OCI-LY7 (cell line): ENCODE measurements around the gene OSBPL1A. TPM values are rescaled to one million over a fixed set of nuclear protein-coding genes. Genes with fewer than 3 reads are reported as not detected.

Experiments used
- BruUV-seq: library from RNA; stranded (reverse); fragments of 400-500 nt; replicated peaks from 2 replicates; lab custom pipeline; 2021; lab: Mats Ljungman, UMichigan
- CTCF ChIA-PET: fragments of 300-600 bp; sonication (Branson Sonifier 250); formaldehyde crosslinking; loops from one replicate; lab custom pipeline; 2022; ENCODE audit warnings: antibody characterized with exemption; ENCODE audit not compliant: unreplicated experiment; lab: Charles Lee
- POLR2A ChIA-PET: fragments of 300-600 bp; sonication (Branson Sonifier 250); formaldehyde crosslinking; loops from one replicate; lab custom pipeline; 2022; ENCODE audit warnings: antibody characterized with exemption; lab: Charles Lee
- DNase-seq: peaks from one replicate; pipeline ENCODE4 v3.0.0-alpha.2; 2015; ENCODE audit warnings: low spot score
- H2AFZ ChIP-seq: fragments of 200-600 bp; sonication (generic), shearing (Covaris generic); 2 replicates; pipeline ENCODE4 v1.6.1; 2014; ENCODE audit warnings: mild to moderate bottlenecking, antibody characterized with exemption, low read length, moderate library complexity
- H3K27ac ChIP-seq: fragments of 200-600 bp; sonication (generic); 2 replicates; pipeline ENCODE4 v1.5.1; 2014; ENCODE audit warnings: mixed run types, low read depth, mild to moderate bottlenecking, moderate library complexity, low read length, inconsistent platforms; ENCODE audit not compliant: poor library complexity, severe bottlenecking
- H3K36me3 ChIP-seq: fragments of 200-600 bp; sonication (generic); 2 replicates; pipeline ENCODE4 v1.6.1; 2014; ENCODE audit warnings: mild to moderate bottlenecking, antibody characterized with exemption, low read length, moderate library complexity, mixed read lengths; ENCODE audit not compliant: insufficient read depth
- H3K4me1 ChIP-seq: fragments of 200-600 bp; sonication (generic); 2 replicates; pipeline ENCODE4 v1.5.1; 2014; ENCODE audit warnings: mild to moderate bottlenecking, low read length; ENCODE audit not compliant: insufficient read depth, poor library complexity, severe bottlenecking
- H3K4me2 ChIP-seq: fragments of 200-600 bp; sonication (generic); 2 replicates; pipeline ENCODE4 v1.6.1; 2014; ENCODE audit warnings: mild to moderate bottlenecking, low read length
- H3K4me3 ChIP-seq: fragments of 200-600 bp; sonication (generic); 2 replicates; pipeline ENCODE4 v1.5.1; 2014; ENCODE audit warnings: mild to moderate bottlenecking, low read depth, low read length; ENCODE audit not compliant: poor library complexity, severe bottlenecking
- H3K79me2 ChIP-seq: fragments of 200-600 bp; sonication (generic); 2 replicates; pipeline ENCODE4 v1.6.1; 2016; ENCODE audit warnings: low read depth, mild to moderate bottlenecking, low read length, moderate library complexity, mixed read lengths; ENCODE audit not compliant: insufficient read depth
- H3K9me2 ChIP-seq: fragments of 200-600 bp; sonication (generic); 2 replicates; pipeline ENCODE4 v1.6.1; 2016; ENCODE audit warnings: mild to moderate bottlenecking, low read length, mixed read lengths; ENCODE audit not compliant: insufficient read depth
- H3K9me3 ChIP-seq: fragments of 200-600 bp; sonication (generic); 2 replicates; pipeline ENCODE4 v1.6.1; 2014; ENCODE audit warnings: mild to moderate bottlenecking, mixed run types, low read length, mixed read lengths
- H4K20me1 ChIP-seq: fragments of 200-600 bp; sonication (generic); 2 replicates; pipeline ENCODE4 v1.6.1; 2014; ENCODE audit warnings: mild to moderate bottlenecking, antibody characterized with exemption, low read length, moderate library complexity, mixed read lengths; ENCODE audit not compliant: insufficient read depth
- CTCF ChIP-seq: fragments of 200-600 bp; sonication (generic); conservative IDR thresholded peaks from 2 replicates; pipeline ENCODE4 v1.5.1; 2014; ENCODE audit warnings: mild to moderate bottlenecking, antibody characterized with exemption, low read length, moderate library complexity, mixed read lengths
- EZH2phosphoT487 ChIP-seq: fragments of 200-600 bp; sonication (generic); IDR thresholded peaks from 2 replicates; pipeline ENCODE4 v1.6.1; 2018; ENCODE audit warnings: low read depth, borderline replicate concordance, mild to moderate bottlenecking, mixed run types, antibody characterized with exemption, low read length, moderate library complexity, mixed read lengths
- intact Hi-C: fragments of 100-400 bp; cut with micrococcal nuclease; formaldehyde crosslinking; loops from one replicate; pipeline ENCODE4 v1.10.0; 2022; ENCODE audit not compliant: unreplicated experiment
- total RNA-seq, 2 experiments: library from RNA; depleted of rRNA in 1 of 2; stranded (reverse); fragments of >200 nt in 1 of 2; shearing (Covaris generic) in 1 of 2; gene quantifications; 2 replicates each; pipeline ENCODE4 v1.2.3, GENCODE V29; 2014 to 2022

The OSBPL1A gene
- total RNA-seq, 2 experiments from 2014 or later, result 0.06 to 0.59 TPM

- Histone ChIP-seq H3K4me3 (no peak overlapping the region), H3K9me2 (no peaks in the 10 kb centered on the region), H3K4me2 (no peak overlapping the region), H3K27ac (no peak overlapping the region), H3K36me3 (no peaks in the 10 kb centered on the region), H3K4me1 (no peaks in the 10 kb centered on the region), H3K9me3 (no peaks in the 10 kb centered on the region), H2AFZ (no peak overlapping the region), H3K79me2 (no peaks in the 10 kb centered on the region), H4K20me1 (no peaks in the 10 kb centered on the region)
- CTCF ChIA-PET, result no interaction called here
- TF ChIP-seq CTCF (no peak), EZH2phosphoT487 (no peak)
- no TSS peak for BruUV-seq
- intact Hi-C loops, result no loop called here
- POLR2A ChIA-PET, result no interaction called here
- no peak for DNase-seq
Observed at GRCh38 chr18:24168496-24168895, 229.1 kb downstream of the OSBPL1A start.

- Histone ChIP-seq H3K4me2 (no peak overlapping the region), H3K4me1 (no peaks in the 10 kb centered on the region), H3K4me3 (no peak overlapping the region), H3K9me2 (no peaks in the 10 kb centered on the region), H4K20me1 (no peaks in the 10 kb centered on the region), H3K9me3 (no peaks in the 10 kb centered on the region), H2AFZ (no peak overlapping the region), H3K27ac (no peak overlapping the region), H3K79me2 (no peaks in the 10 kb centered on the region), H3K36me3 (no peaks in the 10 kb centered on the region)
- TF ChIP-seq EZH2phosphoT487, result no peak
- no peak for TF ChIP-seq CTCF
- ChIA-PET CTCF (no interaction called here), POLR2A (no interaction called here)
- BruUV-seq, result no TSS peak
- intact Hi-C loops, result no loop called here
- no peak for DNase-seq
Observed at GRCh38 chr18:24161304-24161703, 236.3 kb downstream of the OSBPL1A start.

GRCh38 chr18:24160086-24160485 is 237.5 kb downstream of the OSBPL1A start:
- H3K27ac ChIP-seq, result no peak overlapping the region
- no peak overlapping the region for H2AFZ ChIP-seq
- CTCF ChIA-PET, result no interaction called here
- no TSS peak for BruUV-seq
- H3K36me3 ChIP-seq, result no peaks in the 10 kb centered on the region
- intact Hi-C loops, result no loop called here
- no peaks in the 10 kb centered on the region for H3K9me3 ChIP-seq
- TF ChIP-seq EZH2phosphoT487, result no peak
- no peak for TF ChIP-seq CTCF
- no peaks in the 10 kb centered on the region for H3K79me2 ChIP-seq
- H4K20me1 ChIP-seq, result no peaks in the 10 kb centered on the region
- no peaks in the 10 kb centered on the region for H3K4me1 ChIP-seq
- POLR2A ChIA-PET, result no interaction called here
- no peak for DNase-seq
- H3K4me3 ChIP-seq, result no peak overlapping the region
- H3K4me2 ChIP-seq, result no peak overlapping the region
- H3K9me2 ChIP-seq, result no peaks in the 10 kb centered on the region
